ENCODE data around the gene MTMR11.
"Not testable (repeated sequence)": the region's sequence is repeated elsewhere in the genome, so short reads cannot be mapped to it uniquely, and the experiment has no call there.

Gene MTMR11

GRCh38 chr1:149886121-149886395, 50.6 kb downstream of the MTMR11 start:
- H4K12ac ChIP-seq (ENCODE audit: low read depth, low read length); H3K79me2 ChIP-seq (ENCODE audit: control insufficient read depth, insufficient read depth, low read length, poor library complexity); H3K23ac ChIP-seq (ENCODE audit: low read length); H2AK5ac ChIP-seq (ENCODE audit: low read length); H3K9me3 ChIP-seq (ENCODE audit: insufficient read depth, low read depth, low read length); H4K8ac ChIP-seq (ENCODE audit: low read depth, low read length); H2BK12ac ChIP-seq (ENCODE audit: low read length); H2AFZ ChIP-seq (ENCODE audit: insufficient read depth, low read length, poor library complexity); H2BK120ac ChIP-seq (ENCODE audit: insufficient read depth, low read length, poor library complexity); H3K27me3 ChIP-seq (ENCODE audit: insufficient read depth, low read length); H3K36me3 ChIP-seq (ENCODE audit: control insufficient read depth in 1 of 2, insufficient read depth in 2 of 2, low read length in 2 of 2); H3K4ac ChIP-seq (ENCODE audit: low read depth, low read length); H3K4me1 ChIP-seq (ENCODE audit: control insufficient read depth in 1 of 2, insufficient read depth in 2 of 2, low read length in 2 of 2); DNase-seq: not testable (repeated sequence)
- H3K4me2 ChIP-seq (ENCODE audit: low read length): peak overlapping the region; percentile 77
- peak overlapping the region; percentile 87 for H3K9ac ChIP-seq (ENCODE audit: low read length)
- H3K79me1 ChIP-seq (ENCODE audit: low read length): peaks cover 28% of the 10 kb centered on the region
- H3K18ac ChIP-seq (ENCODE audit: low read length): peak overlapping the region; percentile 72
- peak overlapping the region; percentile 81 for H2BK5ac ChIP-seq (ENCODE audit: low read depth, low read length, poor library complexity)
- peak overlapping the region; percentile 65 for H3K14ac ChIP-seq (ENCODE audit: low read length)
- no CpG with 5 or more reads among the region's 19 CpGs for WGBS (ENCODE audit: extremely low coverage, insufficient coverage, insufficient read length)
- H3K4me3 ChIP-seq (ENCODE audit: low read depth, low read length): peak overlapping the region; percentile 74
- H4K91ac ChIP-seq (ENCODE audit: low read depth, low read length): peak overlapping the region; percentile 13
- peak overlapping the region; percentile 75 for H3K27ac ChIP-seq (ENCODE audit: low read depth, low read length)

DNA sequence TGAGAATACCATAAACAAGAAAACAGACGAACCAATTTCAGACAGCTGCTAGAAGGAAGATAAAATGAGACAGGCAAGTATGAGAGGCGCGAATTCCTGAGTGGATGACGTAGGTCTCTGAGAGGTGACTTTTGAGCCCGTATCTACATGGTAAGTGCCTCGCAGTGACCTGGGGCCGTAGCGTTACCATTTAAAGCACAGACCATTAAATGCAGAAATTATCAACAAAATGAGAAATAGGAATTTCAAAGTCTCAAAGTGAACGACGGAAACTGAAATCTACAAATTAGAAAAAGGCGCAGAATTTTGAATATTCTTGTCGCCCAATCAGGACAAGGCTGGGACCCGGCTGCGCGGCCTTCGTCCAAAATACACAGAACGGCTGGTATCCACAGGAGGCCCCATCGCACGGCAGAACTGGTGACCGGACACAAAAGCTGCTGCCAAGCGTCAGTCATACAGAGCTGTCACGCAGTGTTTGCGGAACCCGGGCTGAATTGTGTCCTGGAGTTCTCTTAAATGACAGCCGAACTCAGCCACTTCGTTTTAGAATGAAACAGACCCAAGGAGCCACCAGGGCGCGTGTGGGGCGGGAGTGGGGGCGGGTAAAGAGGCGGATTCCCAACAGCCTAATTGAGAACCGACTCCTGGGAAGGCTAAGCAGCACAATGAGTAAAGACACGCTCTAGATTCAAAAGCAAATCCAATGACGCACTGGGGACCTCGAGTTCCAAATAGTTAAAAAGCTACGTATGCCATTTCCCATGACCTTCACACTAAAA, 51.1 kb downstream of the MTMR11 start:
- DNase-seq: peak; percentile 88 to 95
- peak overlapping the region; percentile 53 for H3K14ac ChIP-seq (ENCODE audit: low read length)
- peak overlapping the region; percentile 20 for H2AFZ ChIP-seq (ENCODE audit: insufficient read depth, low read length, poor library complexity)
- H3K4me3 ChIP-seq (ENCODE audit: low read depth, low read length): peak overlapping the region; percentile 74
- no peak overlapping the region for H4K91ac ChIP-seq (ENCODE audit: low read depth, low read length)
- peak overlapping the region; percentile 75 for H3K18ac ChIP-seq (ENCODE audit: low read length)
- H2BK12ac ChIP-seq (ENCODE audit: low read length): no peak overlapping the region
- no peaks in the 10 kb centered on the region for H3K9me3 ChIP-seq (ENCODE audit: insufficient read depth, low read depth, low read length)
- H4K8ac ChIP-seq (ENCODE audit: low read depth, low read length): no peak overlapping the region
- H3K27ac ChIP-seq (ENCODE audit: low read depth, low read length): peak overlapping the region; percentile 75
- no peak overlapping the region for H3K23ac ChIP-seq (ENCODE audit: low read length)
- peak overlapping the region; percentile 87 for H3K9ac ChIP-seq (ENCODE audit: low read length)
- H2BK120ac ChIP-seq (ENCODE audit: insufficient read depth, low read length, poor library complexity): peak overlapping the region; percentile 57
- H3K79me1 ChIP-seq (ENCODE audit: low read length): peaks cover 28% of the 10 kb centered on the region
- H2AK5ac ChIP-seq (ENCODE audit: low read length): no peak overlapping the region
- H3K4me2 ChIP-seq (ENCODE audit: low read length): peak overlapping the region; percentile 77
- H2BK5ac ChIP-seq (ENCODE audit: low read depth, low read length, poor library complexity): peak overlapping the region; percentile 81
- no peak overlapping the region for H3K4ac ChIP-seq (ENCODE audit: low read depth, low read length)
- H3K36me3 ChIP-seq (ENCODE audit: control insufficient read depth in 1 of 2, insufficient read depth in 2 of 2, low read length in 2 of 2): no peaks in the 10 kb centered on the region
- peaks cover 0 to 8% of the 10 kb centered on the region in 2 experiments for H3K4me1 ChIP-seq (ENCODE audit: control insufficient read depth in 1 of 2, insufficient read depth in 2 of 2, low read length in 2 of 2)
- peaks cover 7% of the 10 kb centered on the region for H3K79me2 ChIP-seq (ENCODE audit: control insufficient read depth, insufficient read depth, low read length, poor library complexity)
- H4K12ac ChIP-seq (ENCODE audit: low read depth, low read length): no peak overlapping the region
- no CpG with 5 or more reads among the region's 36 CpGs for WGBS (ENCODE audit: extremely low coverage, insufficient coverage, insufficient read length)
- H3K27me3 ChIP-seq (ENCODE audit: insufficient read depth, low read length): no peaks in the 10 kb centered on the region

GRCh38 chr1:149884433-149885338, 52.0 kb downstream of the MTMR11 start:
- H2BK12ac ChIP-seq (ENCODE audit: low read length): no peak overlapping the region
- no peaks in the 10 kb centered on the region for H3K36me3 ChIP-seq (ENCODE audit: control insufficient read depth in 1 of 2, insufficient read depth in 2 of 2, low read length in 2 of 2)
- H3K18ac ChIP-seq (ENCODE audit: low read length): no peak overlapping the region
- H3K27ac ChIP-seq (ENCODE audit: low read depth, low read length): peak overlapping the region; percentile 75
- H3K4me3 ChIP-seq (ENCODE audit: low read depth, low read length): no peak overlapping the region
- no peaks in the 10 kb centered on the region for H3K9me3 ChIP-seq (ENCODE audit: insufficient read depth, low read depth, low read length)
- peaks cover 7% of the 10 kb centered on the region for H3K79me2 ChIP-seq (ENCODE audit: control insufficient read depth, insufficient read depth, low read length, poor library complexity)
- H4K91ac ChIP-seq (ENCODE audit: low read depth, low read length): no peak overlapping the region
- H3K4ac ChIP-seq (ENCODE audit: low read depth, low read length): no peak overlapping the region
- H3K4me2 ChIP-seq (ENCODE audit: low read length): peak overlapping the region; percentile 77
- H3K23ac ChIP-seq (ENCODE audit: low read length): no peak overlapping the region
- no peak for DNase-seq
- peaks cover 28% of the 10 kb centered on the region for H3K79me1 ChIP-seq (ENCODE audit: low read length)
- no peak overlapping the region for H4K8ac ChIP-seq (ENCODE audit: low read depth, low read length)
- H3K27me3 ChIP-seq (ENCODE audit: insufficient read depth, low read length): no peaks in the 10 kb centered on the region
- H3K14ac ChIP-seq (ENCODE audit: low read length): no peak overlapping the region
- peak overlapping the region; percentile 38 for H3K9ac ChIP-seq (ENCODE audit: low read length)
- peaks cover 0 to 8% of the 10 kb centered on the region in 2 experiments for H3K4me1 ChIP-seq (ENCODE audit: control insufficient read depth in 1 of 2, insufficient read depth in 2 of 2, low read length in 2 of 2)
- no peak overlapping the region for H2BK5ac ChIP-seq (ENCODE audit: low read depth, low read length, poor library complexity)
- no peak overlapping the region for H4K12ac ChIP-seq (ENCODE audit: low read depth, low read length)
- WGBS (ENCODE audit: extremely low coverage, insufficient coverage, insufficient read length): no CpG with 5 or more reads among the region's 9 CpGs
- H2BK120ac ChIP-seq (ENCODE audit: insufficient read depth, low read length, poor library complexity): no peak overlapping the region
- no peak overlapping the region for H2AFZ ChIP-seq (ENCODE audit: insufficient read depth, low read length, poor library complexity)
- no peak overlapping the region for H2AK5ac ChIP-seq (ENCODE audit: low read length)

DNA sequence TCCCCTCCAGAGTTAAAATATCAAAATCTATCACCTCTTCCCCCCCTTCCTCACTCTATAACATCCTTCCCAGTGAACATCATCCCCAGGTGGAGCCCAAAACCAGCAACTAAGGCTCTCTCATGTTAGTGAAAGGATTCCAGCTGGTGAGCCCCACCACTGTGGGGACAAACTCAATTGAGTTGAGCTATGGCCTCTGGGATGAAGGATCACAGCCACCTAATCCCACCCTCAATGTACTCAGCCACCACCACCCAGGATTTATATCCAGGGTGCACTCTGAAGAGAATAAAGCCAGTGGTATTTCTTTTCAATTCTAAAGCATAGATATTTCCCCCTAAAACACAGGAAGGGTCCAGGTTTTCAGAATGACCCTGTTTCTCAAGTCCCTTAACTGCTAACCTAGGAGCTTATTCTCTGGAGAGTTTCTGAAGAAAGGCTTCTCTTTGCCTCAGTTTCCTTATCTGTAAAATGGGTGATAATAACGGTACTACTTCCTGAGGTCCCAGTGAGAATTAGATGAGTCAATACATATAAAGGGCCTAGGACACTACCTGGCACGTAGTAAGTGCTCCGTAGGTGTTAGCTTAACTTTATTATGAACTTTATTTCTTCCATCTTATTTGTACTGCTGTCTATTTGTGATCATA, 53.0 kb downstream of the MTMR11 start:
- no peak overlapping the region for H2AK5ac ChIP-seq (ENCODE audit: low read length)
- H4K12ac ChIP-seq (ENCODE audit: low read depth, low read length): no peak overlapping the region
- H3K14ac ChIP-seq (ENCODE audit: low read length): no peak overlapping the region
- peaks cover 0 to 6% of the 10 kb centered on the region in 2 experiments for H3K4me1 ChIP-seq (ENCODE audit: control insufficient read depth in 1 of 2, insufficient read depth in 2 of 2, low read length in 2 of 2)
- no peaks in the 10 kb centered on the region for H3K9me3 ChIP-seq (ENCODE audit: insufficient read depth, low read depth, low read length)
- no peaks in the 10 kb centered on the region for H3K36me3 ChIP-seq (ENCODE audit: control insufficient read depth in 1 of 2, insufficient read depth in 2 of 2, low read length in 2 of 2)
- peaks cover 7% of the 10 kb centered on the region for H3K79me2 ChIP-seq (ENCODE audit: control insufficient read depth, insufficient read depth, low read length, poor library complexity)
- H2BK5ac ChIP-seq (ENCODE audit: low read depth, low read length, poor library complexity): no peak overlapping the region
- H2BK12ac ChIP-seq (ENCODE audit: low read length): no peak overlapping the region
- no peaks in the 10 kb centered on the region for H3K27me3 ChIP-seq (ENCODE audit: insufficient read depth, low read length)
- H4K8ac ChIP-seq (ENCODE audit: low read depth, low read length): no peak overlapping the region
- H3K79me1 ChIP-seq (ENCODE audit: low read length): peaks cover 26% of the 10 kb centered on the region
- no CpG with 5 or more reads among the region's 3 CpGs for WGBS (ENCODE audit: extremely low coverage, insufficient coverage, insufficient read length)
- no peak overlapping the region for H3K27ac ChIP-seq (ENCODE audit: low read depth, low read length)
- no peak overlapping the region for H2BK120ac ChIP-seq (ENCODE audit: insufficient read depth, low read length, poor library complexity)
- H2AFZ ChIP-seq (ENCODE audit: insufficient read depth, low read length, poor library complexity): no peak overlapping the region
- no peak overlapping the region for H3K23ac ChIP-seq (ENCODE audit: low read length)
- H3K4me3 ChIP-seq (ENCODE audit: low read depth, low read length): no peak overlapping the region
- H4K91ac ChIP-seq (ENCODE audit: low read depth, low read length): no peak overlapping the region
- no peak overlapping the region for H3K9ac ChIP-seq (ENCODE audit: low read length)
- DNase-seq: peak in 1 of 2 donors; percentile 28
- H3K4ac ChIP-seq (ENCODE audit: low read depth, low read length): no peak overlapping the region
- no peak overlapping the region for H3K4me2 ChIP-seq (ENCODE audit: low read length)
- H3K18ac ChIP-seq (ENCODE audit: low read length): no peak overlapping the region
